HT1080 (cell line): ENCODE results near the gene GDPGP1. TPM values are rescaled to one million over a fixed set of nuclear protein-coding genes. Genes with fewer than 3 reads are reported as not detected.

Experiments
- DNase-seq: peaks from one replicate; pipeline ENCODE4 v3.0.0-alpha.2; 2015; ENCODE audit warnings: low read depth
- small RNA-seq: library from RNA; depleted of rRNA; stranded (forward); fragments of <200 nt; gene quantifications from one replicate; pipeline ENCODE3, GENCODE V24; 2014
- total RNA-seq: library from RNA; depleted of rRNA; stranded (reverse); fragments of >200 nt; shearing (Covaris generic); gene quantifications from 2 replicates; pipeline ENCODE4 v1.2.3, GENCODE V29; 2014; rRNA removed

Gene GDPGP1
- total RNA-seq, 1 experiment from 2014 or later: 6.3 TPM

DNA sequence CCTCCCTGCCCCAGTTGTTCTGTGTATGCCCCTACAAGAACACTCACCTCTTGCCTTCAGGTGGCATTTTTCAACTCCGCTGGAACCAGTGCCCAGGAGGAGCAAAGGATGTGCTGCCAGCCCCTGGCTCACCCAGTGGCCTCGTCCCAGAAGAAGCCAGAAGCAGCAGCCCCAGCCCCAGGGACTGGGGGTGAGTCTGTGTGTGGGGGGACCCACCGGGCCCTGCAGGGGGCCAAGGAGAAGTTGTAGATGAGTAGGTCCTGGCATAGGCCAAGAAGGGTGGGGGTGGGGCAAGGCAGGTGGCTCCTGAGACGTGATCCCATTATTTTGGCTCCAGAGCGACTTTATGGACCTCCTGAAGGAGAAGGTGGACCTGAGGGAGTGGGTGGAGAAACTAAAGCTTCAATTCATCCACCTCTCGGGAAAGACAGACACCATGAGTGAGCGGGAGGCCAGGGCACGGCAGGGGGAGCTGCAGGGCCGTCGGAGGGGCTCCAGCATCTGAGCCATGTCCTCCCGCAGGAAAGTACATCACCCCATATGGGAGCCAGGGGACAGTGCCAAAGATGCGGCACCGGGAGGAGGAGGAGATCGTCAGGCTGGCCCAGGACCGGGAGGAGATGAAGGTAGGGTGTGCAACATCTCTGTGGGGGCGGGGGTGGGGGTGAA lies 60.7 kb downstream of the GDPGP1 start:
- no peak for DNase-seq

- DNase-seq: no peak
Observed at GRCh38 chr15:90295270-90295648, 61.2 kb downstream of the GDPGP1 start.

Small RNA genes lying within 50 kb of the gene (small RNA-seq; reads per million reads assigned to genes)
- not detected for gene AC091167.3
- not detected for gene RN7SL736P

Other genes with a start within 250 kb of the GDPGP1 start
- gene ZNF710, start 232.9 kb upstream of the GDPGP1 start, total RNA-seq: 14.4 and 16.1 TPM in 2 replicates
- 6.9 and 7.7 TPM in 2 replicates for gene IDH2, start 131.7 kb upstream of the GDPGP1 start, total RNA-seq
- gene SEMA4B, start 32.9 kb upstream of the GDPGP1 start, total RNA-seq: 53.7 and 57.1 TPM in 2 replicates
- gene CIB1, start 268 bp upstream of the GDPGP1 start, total RNA-seq: 44.5 and 65.7 TPM in 2 replicates
- gene TTLL13, start 15.3 kb downstream of the GDPGP1 start, total RNA-seq: not detected in 2 replicates
- gene NGRN, start 31.5 kb downstream of the GDPGP1 start, total RNA-seq: 65.3 and 82.5 TPM in 2 replicates
- 0.76 and 0.87 TPM in 2 replicates for gene ZNF774, start 118.1 kb downstream of the GDPGP1 start, total RNA-seq
- 145 and 148 TPM in 2 replicates for gene IQGAP1, start 154.0 kb downstream of the GDPGP1 start, total RNA-seq